Upper lobe of right lung (tissue), 1 donor: ENCODE results near the gene KRT2. TPM values are rescaled to one million over a fixed set of nuclear protein-coding genes. Genes with fewer than 3 reads are reported as not detected.

Experiments
- ATAC-seq: fragments of 200-7000 bp; cut with Tn5 transposase; one replicate; pipeline ENCODE4 v1.9.1; 2020; ENCODE audit warnings: mild to moderate bottlenecking, moderate library complexity
- DNase-seq: peaks from one replicate; pipeline ENCODE4 v3.0.0-alpha.2; 2020
- H3K27ac ChIP-seq: fragments of 200-600 bp; one replicate; pipeline ENCODE4 v1.8.0; 2022
- H3K27me3 ChIP-seq: fragments of 200-600 bp; one replicate; pipeline ENCODE4 v1.8.0; 2022; ENCODE audit warnings: mild to moderate bottlenecking
- H3K36me3 ChIP-seq: fragments of 200-600 bp; one replicate; pipeline ENCODE4 v1.8.0; 2022
- H3K4me1 ChIP-seq: fragments of 200-600 bp; one replicate; pipeline ENCODE4 v1.8.0; 2022
- H3K4me3 ChIP-seq: fragments of 200-600 bp; one replicate; pipeline ENCODE4 v1.8.0; 2022; ENCODE audit warnings: mild to moderate bottlenecking
- H3K9me3 ChIP-seq: fragments of 200-600 bp; one replicate; pipeline ENCODE4 v1.8.0; 2022
- intact Hi-C: fragments of 100-400 bp; cut with DNase I; formaldehyde crosslinking; loops from one replicate; pipeline ENCODE4 v1.11.0; 2022
- total RNA-seq: library from RNA; stranded (reverse); fragmentation: NEBNext Ultra II Directional; extraction: Animal tissue kit (Norgen Biotek cat#: 25700); gene quantifications from one replicate; pipeline ENCODE4 v1.2.1, GENCODE V29; 2021
- TF ChIP-seq, protein P1 (sequence below): fragments of 200-600 bp; IDR thresholded peaks from one replicate; pipeline ENCODE4 v1.8.0; 2022; ENCODE audit warnings: antibody characterized with exemption
- donor health status: DM: no; HTN: yes; CAD: no; lungs with severe emphysema.

KRT2 gene
- total RNA-seq, 1 donor from 2014 or later, result not detected

DNA sequence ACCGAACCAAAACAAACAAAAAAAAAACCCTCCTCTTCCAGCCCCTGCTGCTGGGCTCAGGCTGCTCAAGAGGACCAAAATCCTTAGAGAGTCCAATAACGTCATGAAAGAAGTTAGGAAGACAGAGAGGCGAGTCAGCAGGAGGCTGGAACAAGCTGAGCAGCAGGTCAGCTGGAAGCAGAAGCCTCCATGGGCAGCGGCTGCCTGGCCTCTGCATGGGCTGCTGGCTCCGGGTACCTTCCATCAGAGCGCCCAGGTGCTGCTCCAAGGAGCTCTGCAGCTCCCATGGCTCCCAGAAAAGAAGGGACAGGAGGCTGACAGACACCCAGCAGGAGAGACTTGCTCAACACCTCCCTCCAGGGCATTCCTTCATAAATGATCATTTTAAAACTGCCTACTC lies 3.2 kb upstream of the KRT2 start:
- intact Hi-C loops, result no loop called here
- Histone ChIP-seq H3K27me3 (peaks cover 6% of the 10 kb centered on the region), H3K36me3 (no peaks in the 10 kb centered on the region), H3K27ac (no peak overlapping the region), H3K9me3 (no peaks in the 10 kb centered on the region), H3K4me1 (no peaks in the 10 kb centered on the region), H3K4me3 (no peak overlapping the region)
- no peak for DNase-seq
- TF ChIP-seq, protein P1, sequence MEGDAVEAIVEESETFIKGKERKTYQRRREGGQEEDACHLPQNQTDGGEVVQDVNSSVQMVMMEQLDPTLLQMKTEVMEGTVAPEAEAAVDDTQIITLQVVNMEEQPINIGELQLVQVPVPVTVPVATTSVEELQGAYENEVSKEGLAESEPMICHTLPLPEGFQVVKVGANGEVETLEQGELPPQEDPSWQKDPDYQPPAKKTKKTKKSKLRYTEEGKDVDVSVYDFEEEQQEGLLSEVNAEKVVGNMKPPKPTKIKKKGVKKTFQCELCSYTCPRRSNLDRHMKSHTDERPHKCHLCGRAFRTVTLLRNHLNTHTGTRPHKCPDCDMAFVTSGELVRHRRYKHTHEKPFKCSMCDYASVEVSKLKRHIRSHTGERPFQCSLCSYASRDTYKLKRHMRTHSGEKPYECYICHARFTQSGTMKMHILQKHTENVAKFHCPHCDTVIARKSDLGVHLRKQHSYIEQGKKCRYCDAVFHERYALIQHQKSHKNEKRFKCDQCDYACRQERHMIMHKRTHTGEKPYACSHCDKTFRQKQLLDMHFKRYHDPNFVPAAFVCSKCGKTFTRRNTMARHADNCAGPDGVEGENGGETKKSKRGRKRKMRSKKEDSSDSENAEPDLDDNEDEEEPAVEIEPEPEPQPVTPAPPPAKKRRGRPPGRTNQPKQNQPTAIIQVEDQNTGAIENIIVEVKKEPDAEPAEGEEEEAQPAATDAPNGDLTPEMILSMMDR, result no peak
- ATAC-seq, result peak; percentile 7

DNA sequence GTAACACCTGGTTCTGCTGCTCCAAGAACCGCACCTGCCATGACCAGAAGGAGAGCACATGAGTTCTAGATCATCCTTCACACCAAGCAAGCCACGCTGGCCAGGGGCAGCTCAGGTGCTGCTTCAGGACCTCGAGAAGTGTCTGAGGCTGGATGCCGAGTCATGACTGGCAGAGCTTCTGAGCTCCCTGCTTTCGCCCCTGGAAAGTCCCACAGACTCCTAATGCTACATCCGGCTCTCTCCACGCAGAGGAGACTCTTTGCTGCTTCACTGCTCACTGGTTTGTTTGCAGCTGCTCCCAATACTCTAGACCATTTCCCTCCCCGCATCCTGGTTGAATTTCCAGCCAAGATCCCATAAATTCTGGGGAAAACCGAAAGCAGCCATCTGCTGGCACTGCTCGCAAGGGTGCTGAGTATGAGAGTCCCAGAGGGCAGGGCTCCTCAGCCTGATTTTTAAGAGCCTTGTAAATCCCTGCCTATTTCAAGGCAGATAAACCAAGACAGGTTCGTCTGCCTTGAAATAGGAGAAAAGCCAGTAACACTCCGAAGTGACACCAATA lies 1.4 kb downstream of the KRT2 start:
- H3K36me3 ChIP-seq, result no peaks in the 10 kb centered on the region
- peaks cover 6% of the 10 kb centered on the region for H3K27me3 ChIP-seq
- no peaks in the 10 kb centered on the region for H3K9me3 ChIP-seq
- no peak overlapping the region for H3K27ac ChIP-seq
- no peak for DNase-seq
- no peak for ATAC-seq
- H3K4me3 ChIP-seq, result no peak overlapping the region
- H3K4me1 ChIP-seq, result no peaks in the 10 kb centered on the region
- intact Hi-C loops, result no loop called here
- TF ChIP-seq, protein P1, result no peak

DNA sequence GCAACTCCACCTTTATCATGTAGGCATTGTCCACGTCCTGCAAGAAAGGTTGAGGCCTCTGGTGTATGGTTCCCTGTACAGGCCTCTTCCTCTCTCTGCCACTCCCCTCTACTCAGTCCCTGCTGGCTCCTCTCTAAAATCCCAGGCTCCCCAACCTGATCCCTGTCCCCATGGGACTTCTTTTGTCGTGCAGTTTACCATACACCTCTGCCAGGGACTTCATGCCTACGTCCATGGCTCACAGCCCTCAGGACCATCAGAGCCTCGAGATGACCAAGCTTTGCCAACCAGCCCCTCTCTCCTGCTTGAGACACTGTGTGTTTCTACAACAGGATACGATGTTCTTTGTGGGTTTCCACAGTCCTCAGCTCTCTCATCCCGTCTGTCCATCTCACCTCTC lies 2.9 kb downstream of the KRT2 start:
- TF ChIP-seq, protein P1, result no peak
- no peaks in the 10 kb centered on the region for H3K9me3 ChIP-seq
- H3K27me3 ChIP-seq, result peaks cover 6% of the 10 kb centered on the region
- no peak overlapping the region for H3K27ac ChIP-seq
- intact Hi-C loops, result no loop called here
- H3K4me1 ChIP-seq, result no peaks in the 10 kb centered on the region
- no peak for ATAC-seq
- no peak overlapping the region for H3K4me3 ChIP-seq
- DNase-seq, result no peak
- H3K36me3 ChIP-seq, result no peaks in the 10 kb centered on the region

DNA sequence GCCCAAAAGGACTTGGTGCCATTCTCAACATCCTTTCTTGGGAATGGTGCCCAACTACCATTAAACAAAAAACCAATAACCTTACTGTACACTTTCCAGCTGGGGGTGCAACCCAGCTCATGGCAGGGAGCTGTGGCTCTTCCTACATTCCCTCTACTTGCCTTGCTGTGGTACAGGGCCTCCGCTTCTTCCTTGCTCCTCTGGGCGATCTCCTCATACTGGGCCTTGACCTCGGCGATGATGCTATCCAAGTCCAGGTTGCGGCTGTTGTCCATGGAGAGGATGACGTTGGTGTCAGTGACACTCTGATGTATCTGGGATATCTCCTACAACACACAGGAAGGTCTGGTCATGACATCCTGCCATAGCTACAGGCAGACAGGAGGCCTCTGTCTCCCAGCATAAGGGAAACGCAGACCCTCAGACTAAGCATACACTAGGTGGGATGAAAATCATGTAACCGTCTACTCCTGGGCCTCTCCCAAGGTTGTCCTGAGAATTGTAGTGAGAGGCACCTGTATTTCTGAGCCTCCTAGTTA lies 3.9 kb downstream of the KRT2 start:
- H3K27ac ChIP-seq, result no peak overlapping the region
- no peaks in the 10 kb centered on the region for H3K27me3 ChIP-seq
- ATAC-seq (no peak), DNase-seq (no peak)
- no peaks in the 10 kb centered on the region for H3K36me3 ChIP-seq
- intact Hi-C loops, result no loop called here
- no peaks in the 10 kb centered on the region for H3K9me3 ChIP-seq
- H3K4me1 ChIP-seq, result no peaks in the 10 kb centered on the region
- TF ChIP-seq, protein P1, result no peak
- no peak overlapping the region for H3K4me3 ChIP-seq

DNA sequence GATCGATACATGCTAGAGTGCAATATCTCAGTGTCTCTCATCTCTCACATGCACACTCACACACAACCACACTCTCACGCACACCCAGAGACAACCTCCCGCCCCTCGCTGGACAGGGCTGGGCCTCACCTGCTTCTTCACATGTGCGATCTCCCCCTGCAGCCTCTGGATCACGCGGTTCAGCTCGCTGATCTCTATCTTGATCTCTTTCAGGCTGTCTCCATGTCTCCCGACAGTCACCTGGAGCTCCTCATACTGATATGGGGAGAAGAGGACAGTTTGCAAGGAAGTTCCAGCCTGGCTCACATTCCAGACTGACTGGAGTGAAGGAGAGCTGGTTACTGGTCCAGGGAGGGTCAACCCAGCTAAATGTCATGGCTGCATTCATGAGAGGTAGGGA lies 4.4 kb downstream of the KRT2 start:
- ATAC-seq, result no peak
- H3K4me3 ChIP-seq, result no peak overlapping the region
- H3K9me3 ChIP-seq, result no peaks in the 10 kb centered on the region
- no peak for DNase-seq
- H3K27me3 ChIP-seq, result no peaks in the 10 kb centered on the region
- intact Hi-C loops, result no loop called here
- no peaks in the 10 kb centered on the region for H3K36me3 ChIP-seq
- no peaks in the 10 kb centered on the region for H3K4me1 ChIP-seq
- no peak overlapping the region for H3K27ac ChIP-seq
- TF ChIP-seq, protein P1, result no peak

DNA sequence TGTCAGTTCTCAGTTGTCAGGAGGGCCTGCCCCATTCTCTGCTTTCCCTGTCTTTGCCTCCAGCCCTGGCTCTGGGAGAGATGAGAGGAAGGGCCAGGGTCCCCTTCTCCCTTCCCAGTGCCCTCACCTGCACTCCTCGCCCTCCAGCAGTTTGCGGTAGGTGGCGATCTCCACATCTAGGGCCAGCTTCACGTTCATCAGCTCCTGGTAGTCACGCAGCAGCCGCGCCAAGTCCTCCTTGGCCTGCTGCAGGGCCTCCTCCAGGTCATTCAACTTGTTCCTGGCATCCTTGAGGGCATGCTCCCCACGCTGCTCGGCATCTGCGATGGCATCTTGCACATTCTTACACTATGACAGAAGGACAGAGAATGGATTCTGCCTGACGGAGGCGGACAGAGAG lies 5.4 kb downstream of the KRT2 start:
- intact Hi-C loops, result no loop called here
- ATAC-seq (no peak), DNase-seq (no peak)
- TF ChIP-seq, protein P1, result no peak
- H3K27me3 ChIP-seq, result no peaks in the 10 kb centered on the region
- no peaks in the 10 kb centered on the region for H3K4me1 ChIP-seq
- H3K36me3 ChIP-seq, result no peaks in the 10 kb centered on the region
- no peak overlapping the region for H3K4me3 ChIP-seq
- H3K9me3 ChIP-seq, result no peaks in the 10 kb centered on the region
- no peak overlapping the region for H3K27ac ChIP-seq
